ENCODE measurements around the gene ABHD17C.

The ABHD17C gene

GRCh38 chr15:80695911-80696661, 976 bp downstream of the ABHD17C start:
- H3K27me3 ChIP-seq (ENCODE audit: insufficient read depth, low read length): no peaks in the 10 kb centered on the region
- peaks cover 5% of the 10 kb centered on the region for H3K9me3 ChIP-seq (ENCODE audit: low read length)
- no peaks in the 10 kb centered on the region for H3K36me3 ChIP-seq (ENCODE audit: insufficient read depth, low read length)
- H3K4me3 ChIP-seq (ENCODE audit: low read length): peak overlapping the region; percentile 93
- peaks cover 20% of the 10 kb centered on the region for H3K4me1 ChIP-seq (ENCODE audit: insufficient read depth, low read length)
- no peak overlapping the region for H2AFZ ChIP-seq (ENCODE audit: low read depth, low read length)

- Histone ChIP-seq H3K4me3 (ENCODE audit: low read length) (peak overlapping the region; percentile 93), H3K27me3 (ENCODE audit: insufficient read depth, low read length) (no peaks in the 10 kb centered on the region), H2AFZ (ENCODE audit: low read depth, low read length) (no peak overlapping the region), H3K9me3 (ENCODE audit: low read length) (peaks cover 5% of the 10 kb centered on the region), H3K4me1 (ENCODE audit: insufficient read depth, low read length) (peaks cover 20% of the 10 kb centered on the region), H3K36me3 (ENCODE audit: insufficient read depth, low read length) (no peaks in the 10 kb centered on the region)
Measured at GRCh38 chr15:80697075-80697685, 2.1 kb downstream of the ABHD17C start.

- Histone ChIP-seq H3K36me3 (ENCODE audit: insufficient read depth, low read length) (no peaks in the 10 kb centered on the region), H3K27me3 (ENCODE audit: insufficient read depth, low read length) (no peaks in the 10 kb centered on the region), H3K4me3 (ENCODE audit: low read length) (no peak overlapping the region), H2AFZ (ENCODE audit: low read depth, low read length) (no peak overlapping the region), H3K9me3 (ENCODE audit: low read length) (peaks cover 5% of the 10 kb centered on the region), H3K4me1 (ENCODE audit: insufficient read depth, low read length) (peaks cover 30% of the 10 kb centered on the region)
Measured at GRCh38 chr15:80698676-80699075, 3.6 kb downstream of the ABHD17C start.

GRCh38 chr15:80699981-80700380, 4.9 kb downstream of the ABHD17C start:
- Histone ChIP-seq H3K4me1 (ENCODE audit: insufficient read depth, low read length) (peaks cover 32% of the 10 kb centered on the region), H3K4me3 (ENCODE audit: low read length) (no peak overlapping the region), H3K36me3 (ENCODE audit: insufficient read depth, low read length) (peaks cover 4% of the 10 kb centered on the region)

GRCh38 chr15:80701676-80702311, 6.7 kb downstream of the ABHD17C start:
- H3K36me3 ChIP-seq (ENCODE audit: insufficient read depth, low read length): peaks cover 5% of the 10 kb centered on the region
- peaks cover 30% of the 10 kb centered on the region for H3K4me1 ChIP-seq (ENCODE audit: insufficient read depth, low read length)
- peaks cover 5% of the 10 kb centered on the region for H3K9me3 ChIP-seq (ENCODE audit: low read length)
- no peak overlapping the region for H3K4me3 ChIP-seq (ENCODE audit: low read length)
- no peaks in the 10 kb centered on the region for H3K27me3 ChIP-seq (ENCODE audit: insufficient read depth, low read length)
- no peak overlapping the region for H2AFZ ChIP-seq (ENCODE audit: low read depth, low read length)

More at GRCh38 chr15:80699981-80700380, 4.9 kb downstream of the ABHD17C start:
- Histone ChIP-seq H3K9me3 (ENCODE audit: low read length) (peaks cover 5% of the 10 kb centered on the region), H2AFZ (ENCODE audit: low read depth, low read length) (no peak overlapping the region), H3K27me3 (ENCODE audit: insufficient read depth, low read length) (no peaks in the 10 kb centered on the region)

- Histone ChIP-seq H2AFZ (ENCODE audit: low read depth, low read length) (no peak overlapping the region), H3K4me3 (ENCODE audit: low read length) (no peak overlapping the region), H3K36me3 (ENCODE audit: insufficient read depth, low read length) (peaks cover 5% of the 10 kb centered on the region), H3K4me1 (ENCODE audit: insufficient read depth, low read length) (peaks cover 20% of the 10 kb centered on the region), H3K9me3 (ENCODE audit: low read length) (peaks cover 5% of the 10 kb centered on the region), H3K27me3 (ENCODE audit: insufficient read depth, low read length) (no peaks in the 10 kb centered on the region)
Measured at GRCh38 chr15:80703081-80703480, 8.0 kb downstream of the ABHD17C start.

- H3K27me3 ChIP-seq (ENCODE audit: insufficient read depth, low read length): no peaks in the 10 kb centered on the region
- H3K9me3 ChIP-seq (ENCODE audit: low read length): peaks cover 1% of the 10 kb centered on the region
- peaks cover 20% of the 10 kb centered on the region for H3K4me1 ChIP-seq (ENCODE audit: insufficient read depth, low read length)
- peaks cover 5% of the 10 kb centered on the region for H3K36me3 ChIP-seq (ENCODE audit: insufficient read depth, low read length)
- no peak overlapping the region for H2AFZ ChIP-seq (ENCODE audit: low read depth, low read length)
- no peak overlapping the region for H3K4me3 ChIP-seq (ENCODE audit: low read length)
Measured at GRCh38 chr15:80703965-80704364, 8.9 kb downstream of the ABHD17C start.

GRCh38 chr15:80706161-80706560, 11.1 kb downstream of the ABHD17C start:
- H3K27me3 ChIP-seq (ENCODE audit: insufficient read depth, low read length): no peaks in the 10 kb centered on the region
- H3K9me3 ChIP-seq (ENCODE audit: low read length): no peaks in the 10 kb centered on the region
- peaks cover 20% of the 10 kb centered on the region for H3K4me1 ChIP-seq (ENCODE audit: insufficient read depth, low read length)
- H3K36me3 ChIP-seq (ENCODE audit: insufficient read depth, low read length): peaks cover 5% of the 10 kb centered on the region
- H2AFZ ChIP-seq (ENCODE audit: low read depth, low read length): no peak overlapping the region
- no peak overlapping the region for H3K4me3 ChIP-seq (ENCODE audit: low read length)

- Histone ChIP-seq H3K4me3 (ENCODE audit: low read length) (no peak overlapping the region), H3K9me3 (ENCODE audit: low read length) (no peaks in the 10 kb centered on the region), H2AFZ (ENCODE audit: low read depth, low read length) (no peak overlapping the region), H3K27me3 (ENCODE audit: insufficient read depth, low read length) (no peaks in the 10 kb centered on the region), H3K36me3 (ENCODE audit: insufficient read depth, low read length) (peaks cover 5% of the 10 kb centered on the region), H3K4me1 (ENCODE audit: insufficient read depth, low read length) (peaks cover 9% of the 10 kb centered on the region)
Measured at GRCh38 chr15:80709542-80709941, 14.4 kb downstream of the ABHD17C start.

GRCh38 chr15:80710635-80711554, 15.8 kb downstream of the ABHD17C start:
- Histone ChIP-seq H3K36me3 (ENCODE audit: insufficient read depth, low read length) (no peaks in the 10 kb centered on the region), H3K4me3 (ENCODE audit: low read length) (no peak overlapping the region), H3K4me1 (ENCODE audit: insufficient read depth, low read length) (peaks cover 2% of the 10 kb centered on the region), H2AFZ (ENCODE audit: low read depth, low read length) (no peak overlapping the region), H3K27me3 (ENCODE audit: insufficient read depth, low read length) (no peaks in the 10 kb centered on the region), H3K9me3 (ENCODE audit: low read length) (no peaks in the 10 kb centered on the region)

- Histone ChIP-seq H3K4me3 (ENCODE audit: low read length) (no peak overlapping the region), H3K9me3 (ENCODE audit: low read length) (no peaks in the 10 kb centered on the region), H3K36me3 (ENCODE audit: insufficient read depth, low read length) (no peaks in the 10 kb centered on the region), H2AFZ (ENCODE audit: low read depth, low read length) (no peak overlapping the region), H3K27me3 (ENCODE audit: insufficient read depth, low read length) (no peaks in the 10 kb centered on the region), H3K4me1 (ENCODE audit: insufficient read depth, low read length) (no peaks in the 10 kb centered on the region)
Measured at GRCh38 chr15:80711886-80712285, 16.8 kb downstream of the ABHD17C start.

GRCh38 chr15:80712956-80713355, 17.8 kb downstream of the ABHD17C start:
- Histone ChIP-seq H2AFZ (ENCODE audit: low read depth, low read length) (no peak overlapping the region), H3K27me3 (ENCODE audit: insufficient read depth, low read length) (no peaks in the 10 kb centered on the region), H3K9me3 (ENCODE audit: low read length) (no peaks in the 10 kb centered on the region), H3K4me1 (ENCODE audit: insufficient read depth, low read length) (no peaks in the 10 kb centered on the region), H3K4me3 (ENCODE audit: low read length) (no peak overlapping the region), H3K36me3 (ENCODE audit: insufficient read depth, low read length) (no peaks in the 10 kb centered on the region)

Measured in neuron (in vitro differentiated cells).